NCI-H226 (cell line): ENCODE results near the gene CDKN1A.

Experiments used
- DNase-seq: peaks from one replicate; pipeline ENCODE4 v3.0.0-alpha.2; 2015

Gene CDKN1A

DNA sequence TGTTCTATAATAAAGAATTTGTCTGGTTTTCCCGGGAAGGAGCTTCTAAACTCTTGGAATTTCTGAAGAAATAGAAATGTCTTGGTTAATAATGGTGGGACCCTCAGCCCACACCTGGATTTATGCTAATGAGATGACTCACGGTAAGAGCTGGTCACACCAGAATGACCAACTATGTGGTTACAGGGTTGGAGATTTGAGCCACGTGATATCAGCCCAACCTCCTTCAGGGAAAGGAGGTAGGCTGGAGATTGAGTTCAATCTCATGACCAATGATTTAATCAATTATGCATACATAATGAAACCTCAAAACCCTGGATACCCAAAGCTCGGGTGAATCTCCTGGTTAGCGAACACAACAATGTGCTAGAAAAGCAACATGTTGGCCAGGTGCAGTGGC, 22.1 kb upstream of the CDKN1A start:
- no peak for DNase-seq

DNA sequence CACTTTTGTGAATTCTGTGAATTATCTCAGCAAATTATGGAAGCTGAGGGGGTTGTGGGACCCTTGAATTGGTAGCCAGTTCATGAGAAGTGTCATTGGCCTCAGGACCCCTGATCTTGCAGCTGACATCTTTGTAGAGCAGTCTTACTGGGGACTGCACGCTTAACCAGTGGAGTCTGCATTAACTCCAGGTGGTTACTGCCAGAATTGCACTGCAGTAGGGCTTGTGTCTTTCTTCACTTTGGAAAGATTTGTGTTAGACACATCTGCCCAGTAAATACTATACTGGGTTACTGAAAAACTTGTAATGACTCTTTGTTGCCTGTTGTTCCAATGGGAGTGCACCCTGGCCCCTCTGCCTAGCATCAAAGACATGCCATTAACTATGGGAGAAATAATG, 21.2 kb upstream of the CDKN1A start:
- no peak for DNase-seq

DNA sequence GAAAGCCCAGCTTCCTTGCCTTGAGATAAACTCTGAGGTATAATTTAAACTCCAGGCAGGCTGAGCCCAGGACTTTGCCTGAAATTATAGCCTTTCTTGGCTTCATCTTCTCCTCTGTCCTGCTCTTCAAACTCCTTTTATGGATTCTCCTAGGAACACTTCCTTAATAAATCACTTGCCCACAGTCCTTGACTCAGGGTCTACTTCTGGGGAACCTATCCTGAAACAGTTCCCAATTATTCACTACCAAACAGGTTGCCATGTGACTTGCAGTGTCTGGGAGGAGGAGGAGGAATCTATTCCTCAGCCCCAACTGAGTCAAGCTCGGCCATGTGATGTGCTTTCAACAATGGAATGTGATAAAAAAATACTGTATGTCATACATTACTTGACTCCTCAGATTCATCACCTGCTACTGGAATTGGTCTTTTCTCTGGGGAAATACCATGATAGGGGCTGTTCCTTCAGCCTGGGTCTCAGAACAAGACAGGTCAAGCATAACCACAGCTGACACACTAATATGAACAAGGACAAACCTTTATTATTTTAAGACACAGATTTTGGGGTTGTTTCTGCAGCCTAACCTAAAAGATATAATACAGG, 20.5 kb upstream of the CDKN1A start:
- peak; percentile 74 for DNase-seq

DNA sequence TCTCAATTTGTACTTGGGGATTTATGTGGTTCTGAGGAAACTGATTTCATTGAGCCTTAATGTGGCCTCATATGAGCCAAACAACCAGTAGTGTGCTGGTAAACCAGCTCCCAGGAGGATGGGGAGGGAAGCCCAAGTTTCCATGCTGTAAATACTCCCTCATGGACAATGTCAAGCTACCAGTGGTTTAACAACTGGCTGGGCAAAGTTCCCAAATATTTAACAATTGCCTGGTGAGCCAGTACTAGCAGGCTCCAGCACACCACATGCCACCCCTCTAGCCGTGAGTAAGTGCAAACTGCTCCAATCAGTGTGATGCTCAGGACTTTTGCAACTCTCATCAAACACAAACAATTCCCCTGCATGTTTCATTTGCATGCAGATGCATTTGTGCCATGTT, 19.2 kb upstream of the CDKN1A start:
- DNase-seq = no peak

DNA sequence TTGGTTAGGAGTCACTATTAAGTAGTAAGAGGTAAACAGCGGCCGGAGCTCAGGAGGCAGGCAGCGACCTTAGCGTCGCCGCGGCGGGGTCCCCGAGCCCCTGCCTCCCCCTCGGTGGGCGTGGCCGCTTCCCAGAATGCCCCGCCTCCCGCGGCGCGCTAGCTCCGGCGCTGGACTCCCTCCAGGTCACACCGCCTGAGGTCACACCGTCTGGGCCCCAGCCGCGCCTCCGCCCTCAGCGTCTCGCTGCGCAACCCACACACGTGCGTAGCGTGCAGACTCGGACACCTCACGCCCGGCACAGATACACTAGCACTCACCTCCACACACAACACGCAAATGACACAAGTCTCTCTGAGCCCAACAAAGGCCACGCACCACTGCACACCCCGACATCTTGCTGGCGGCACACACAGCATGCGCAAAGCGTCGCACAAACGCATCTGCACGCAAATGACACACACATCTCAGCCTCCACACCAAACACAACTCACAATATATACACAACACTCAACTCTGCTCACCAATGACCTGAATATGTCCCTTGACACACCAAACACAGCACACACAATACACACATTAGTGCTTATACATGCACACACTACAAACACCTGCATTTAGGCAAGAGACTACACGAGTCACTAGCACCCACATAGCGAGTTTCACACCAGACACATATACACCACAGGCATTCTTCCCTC, 17.6 kb upstream of the CDKN1A start:
- no peak for DNase-seq

DNA sequence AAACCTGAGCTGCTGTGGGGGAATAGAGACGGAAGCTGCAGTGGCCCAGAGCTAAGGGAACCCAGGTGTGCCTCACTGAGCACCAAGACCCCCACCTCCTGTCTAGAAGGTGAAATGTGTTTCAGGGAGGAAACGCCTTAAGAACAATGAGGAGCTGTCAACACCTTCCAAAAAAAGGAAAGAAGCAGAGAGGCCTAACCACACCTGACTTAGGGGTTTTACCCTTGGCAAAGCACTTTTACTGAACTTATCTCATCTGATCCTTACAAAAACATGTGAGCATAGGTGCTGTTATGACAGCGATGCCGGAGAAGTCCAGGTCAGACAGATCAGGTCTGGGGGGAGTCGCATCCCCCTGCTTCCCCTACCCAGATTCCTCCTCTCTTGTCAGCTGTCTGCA, 16.1 kb upstream of the CDKN1A start:
- DNase-seq = no peak

DNA sequence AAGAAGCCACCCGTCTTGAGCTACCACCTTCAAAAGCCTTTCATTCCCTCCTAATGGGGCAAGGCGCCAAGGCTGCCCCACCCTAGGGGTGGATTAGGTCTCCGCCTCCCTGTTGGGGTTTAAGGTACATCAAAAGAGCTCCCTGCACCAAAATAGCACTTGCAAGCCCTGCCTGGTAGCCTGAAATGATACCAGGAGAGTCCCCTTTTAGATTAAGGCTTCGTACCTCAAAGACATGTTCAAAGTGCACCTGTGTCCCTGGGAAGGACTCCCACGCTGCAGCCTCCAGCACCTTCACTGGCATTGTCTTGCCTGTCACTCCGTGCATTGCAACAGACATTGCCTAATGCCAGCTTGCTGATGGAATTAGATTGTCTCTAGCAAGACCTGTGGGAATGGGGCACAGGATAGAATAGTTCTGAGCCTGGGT, 15.7 kb upstream of the CDKN1A start:
- no peak for DNase-seq

DNA sequence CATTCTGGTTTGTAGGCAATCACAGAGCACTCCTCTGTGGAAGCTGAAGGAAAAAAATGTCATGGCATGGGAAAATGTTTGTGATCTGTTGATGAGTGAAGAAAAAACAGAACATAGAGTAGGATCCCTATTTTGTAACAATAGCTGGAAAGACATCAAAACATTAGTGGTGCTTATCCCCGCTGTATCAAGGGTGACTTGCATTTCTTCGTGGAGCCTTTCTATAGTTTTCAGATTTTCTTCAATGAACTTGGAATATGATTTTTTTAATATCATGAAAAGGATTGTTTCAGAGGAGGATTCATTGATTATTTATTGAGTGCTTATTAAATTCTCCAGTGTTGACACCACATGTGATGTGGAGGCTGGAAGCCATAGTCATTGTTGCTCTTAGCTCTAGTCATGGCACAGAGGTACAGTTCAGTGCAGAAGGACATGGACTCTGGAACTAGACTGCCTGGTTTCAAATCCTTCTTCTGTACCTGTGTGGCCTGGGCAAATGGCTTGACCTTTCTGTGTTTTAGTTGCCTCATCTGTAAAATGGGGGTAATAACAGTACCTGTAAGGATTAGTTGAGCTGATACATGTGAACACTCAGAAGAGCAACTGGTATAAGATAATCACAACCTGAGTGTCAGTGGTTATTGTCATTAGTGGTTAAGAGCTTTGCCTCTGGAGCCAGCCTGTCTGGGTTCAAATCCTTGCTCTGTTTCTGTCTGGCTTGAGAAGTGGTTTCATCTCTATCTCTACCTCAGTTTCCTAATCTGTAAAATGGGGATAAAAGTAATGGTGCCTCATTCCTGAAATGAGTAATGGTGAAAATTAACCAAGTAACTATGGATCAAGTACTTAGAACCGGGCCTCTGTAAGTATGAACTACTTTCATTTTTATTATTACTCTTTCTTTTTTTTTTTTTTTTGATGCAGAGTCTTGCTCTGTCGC, 14.7 kb upstream of the CDKN1A start:
- no peak for DNase-seq

DNA sequence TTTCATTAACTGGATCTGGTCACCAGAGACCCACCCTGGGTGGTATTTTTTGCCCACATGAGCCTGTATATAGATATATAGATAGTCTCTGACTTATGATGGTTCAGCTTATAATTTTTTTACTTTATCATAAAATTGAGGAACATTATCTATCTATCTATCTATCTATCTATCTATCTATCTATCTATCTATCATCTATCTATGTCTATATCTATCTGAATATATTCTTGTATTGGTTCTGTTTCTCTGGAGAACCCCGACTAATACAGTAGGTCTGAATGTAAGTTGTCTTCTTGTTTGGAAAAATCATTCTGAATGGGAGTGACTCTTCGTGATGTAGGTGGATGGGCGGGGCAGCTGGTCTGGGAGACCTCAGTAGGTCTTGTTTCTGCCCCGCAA, 13.3 kb upstream of the CDKN1A start:
- no peak for DNase-seq

DNA sequence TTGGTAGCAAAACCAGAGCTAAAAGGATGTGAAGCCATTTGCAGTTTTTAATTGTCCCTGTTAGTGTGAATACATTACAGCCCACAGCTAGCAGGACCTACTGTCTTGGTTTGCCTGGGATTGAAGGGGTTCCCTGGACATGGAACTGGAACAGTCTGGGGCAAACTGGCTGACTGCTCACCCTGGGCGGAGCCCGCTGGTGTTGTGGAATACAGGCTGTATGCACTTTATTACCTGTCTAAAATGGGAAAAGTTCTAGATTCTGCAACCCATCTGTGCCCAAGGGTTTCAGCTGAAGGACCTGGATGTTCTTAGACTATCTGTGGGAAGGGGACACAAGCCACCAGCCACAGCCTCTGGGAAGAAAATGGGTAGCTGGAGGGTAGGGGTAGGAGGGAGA, 12.2 kb upstream of the CDKN1A start:
- DNase-seq = no peak

DNA sequence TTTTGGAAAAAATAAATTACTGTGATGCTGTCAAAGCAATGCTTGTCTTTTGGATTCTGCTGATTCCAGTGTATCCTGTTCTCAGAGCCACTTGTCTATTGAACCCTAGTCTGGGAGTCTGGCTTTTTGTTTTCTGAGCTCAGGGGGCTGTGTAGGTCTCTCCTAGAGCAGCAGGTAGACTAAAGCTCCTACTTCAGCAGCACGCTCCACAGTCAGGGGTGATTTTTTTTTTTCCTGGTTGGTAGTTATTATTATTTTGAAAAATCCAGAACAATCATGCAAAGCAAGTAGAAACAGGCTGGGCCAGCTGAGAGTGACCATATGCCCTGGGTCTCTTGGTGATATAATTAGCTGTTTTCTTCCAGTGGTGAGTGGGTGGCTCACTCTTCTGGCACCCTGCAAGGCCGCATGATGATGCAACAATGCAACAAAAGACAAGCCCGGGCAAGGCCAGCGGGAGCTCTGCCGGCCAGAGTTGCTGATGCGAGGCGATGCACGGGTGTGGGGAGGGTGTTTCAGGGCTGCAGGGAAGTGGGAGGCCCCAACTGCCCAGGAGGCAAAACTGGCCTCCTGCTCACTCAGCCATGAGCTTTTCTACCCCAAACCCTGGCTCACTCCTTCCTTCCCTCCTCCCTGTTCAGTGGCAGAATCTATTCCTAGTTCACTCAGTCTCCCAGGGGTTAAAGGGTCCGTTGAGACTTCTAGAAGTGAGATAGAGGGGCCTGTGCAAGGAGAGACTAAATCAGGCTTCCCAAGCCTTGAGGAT, 11.5 kb upstream of the CDKN1A start:
- peak; percentile 95 for DNase-seq

DNA sequence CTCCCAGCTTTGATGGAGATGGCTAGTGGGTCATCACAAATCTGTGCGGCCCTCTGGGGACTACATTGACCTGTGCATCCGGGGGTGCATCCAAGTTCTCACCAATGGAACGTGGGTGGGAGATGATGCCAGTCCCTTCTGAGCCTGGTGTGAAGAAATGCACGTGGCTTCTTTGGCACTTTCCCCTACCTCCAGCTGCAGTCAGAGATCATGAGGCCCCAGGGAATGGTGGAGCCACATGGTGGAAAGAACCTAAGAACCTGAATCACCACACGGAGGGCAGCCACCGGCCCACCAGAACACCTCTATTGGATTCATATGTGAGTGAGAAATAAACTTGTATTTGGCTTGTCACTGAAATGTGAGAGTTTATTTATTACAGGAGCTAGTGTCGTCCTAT, 9.9 kb upstream of the CDKN1A start:
- no peak for DNase-seq

DNA sequence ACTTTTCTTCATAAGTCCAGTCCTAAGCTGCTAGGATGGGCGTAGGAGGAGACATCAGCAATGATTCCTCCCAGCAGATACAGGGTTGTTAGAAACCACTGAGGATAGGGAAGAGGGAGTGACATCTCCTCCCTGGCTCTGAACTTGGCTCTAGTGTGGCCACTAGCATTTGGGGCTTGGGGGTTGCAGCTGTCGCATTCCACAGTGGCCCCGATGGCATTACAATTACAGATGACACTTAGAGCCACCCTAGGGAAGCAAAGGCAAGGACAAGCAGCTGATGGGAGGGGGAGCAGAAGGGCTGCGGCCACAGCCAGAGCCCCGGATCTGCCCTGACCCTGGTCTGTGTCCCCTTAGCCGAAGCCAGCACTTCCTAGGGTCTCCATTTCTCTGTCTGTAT, 9.5 kb upstream of the CDKN1A start:
- DNase-seq = no peak

DNA sequence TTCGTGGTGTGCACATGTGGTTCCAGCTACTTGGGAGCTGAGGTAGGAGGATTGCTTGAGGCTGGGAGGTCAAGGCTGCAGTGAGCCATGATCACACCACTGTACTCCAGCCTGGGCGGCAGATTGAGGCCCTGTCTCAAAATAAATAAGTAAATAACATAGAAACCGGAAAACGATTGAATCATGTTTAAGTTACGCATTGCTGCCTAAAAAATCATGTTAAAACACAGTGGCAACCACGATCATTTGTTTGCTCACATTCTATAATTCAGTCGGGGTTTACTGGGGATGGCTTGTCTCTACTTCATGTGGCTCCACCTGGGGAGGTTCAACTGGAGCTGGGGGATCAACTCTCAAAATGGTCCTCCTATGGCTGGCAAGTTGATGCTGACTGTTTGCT, 8.2 kb upstream of the CDKN1A start:
- DNase-seq = no peak

DNA sequence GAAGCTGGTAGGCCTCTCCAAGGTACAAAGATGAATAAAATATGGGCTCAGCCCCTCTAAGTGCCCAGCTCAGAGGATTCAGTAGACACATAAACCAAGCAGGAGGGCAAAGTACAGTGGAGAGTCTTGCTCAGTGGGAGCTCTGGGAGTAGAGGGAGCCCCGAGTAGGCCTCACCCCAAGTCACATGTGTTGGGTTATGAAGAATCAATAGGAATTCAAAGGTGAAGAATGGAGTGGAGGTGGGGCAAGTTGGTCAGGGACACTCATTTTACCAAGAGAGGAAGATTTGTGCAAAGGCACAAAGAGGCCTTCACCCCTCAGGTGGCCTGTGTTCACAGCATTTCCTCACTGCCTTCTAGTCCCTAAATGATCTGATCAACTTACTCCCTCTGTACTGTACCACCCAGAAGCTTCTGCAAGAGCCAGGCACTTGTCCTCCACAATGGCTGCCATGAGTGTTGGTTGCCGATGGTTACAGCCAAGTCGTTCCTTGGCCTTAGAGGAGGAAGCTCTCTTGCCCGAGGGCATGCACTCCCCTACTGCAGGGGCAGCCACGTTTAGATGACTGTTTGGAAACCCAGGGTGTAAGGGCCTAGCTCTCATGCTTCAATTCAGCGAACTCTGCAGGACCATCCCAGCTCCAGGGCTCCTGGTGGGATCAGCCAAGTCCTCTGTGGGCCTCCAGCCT, 6.7 kb upstream of the CDKN1A start:
- DNase-seq = peak; percentile 49

DNA sequence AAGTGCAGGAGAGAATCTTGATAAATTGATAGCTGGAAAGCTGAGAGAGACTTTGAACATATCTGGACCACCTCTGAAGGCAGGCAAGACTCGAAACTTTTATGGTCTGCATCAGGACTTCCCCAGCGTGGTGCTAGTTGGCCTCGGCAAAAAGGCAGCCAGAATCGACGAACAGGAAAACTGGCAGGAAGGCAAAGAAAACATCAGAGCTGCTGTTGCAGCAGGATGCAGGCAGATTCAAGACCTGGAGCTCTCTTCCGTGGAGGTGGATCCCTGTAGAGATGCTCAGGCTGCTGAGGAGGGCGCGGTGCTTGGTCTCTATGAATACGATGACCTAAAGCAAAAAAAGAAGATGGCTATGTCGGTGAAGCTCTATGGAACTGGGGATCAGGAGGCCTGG, 4.6 kb upstream of the CDKN1A start:
- DNase-seq = no peak

DNA sequence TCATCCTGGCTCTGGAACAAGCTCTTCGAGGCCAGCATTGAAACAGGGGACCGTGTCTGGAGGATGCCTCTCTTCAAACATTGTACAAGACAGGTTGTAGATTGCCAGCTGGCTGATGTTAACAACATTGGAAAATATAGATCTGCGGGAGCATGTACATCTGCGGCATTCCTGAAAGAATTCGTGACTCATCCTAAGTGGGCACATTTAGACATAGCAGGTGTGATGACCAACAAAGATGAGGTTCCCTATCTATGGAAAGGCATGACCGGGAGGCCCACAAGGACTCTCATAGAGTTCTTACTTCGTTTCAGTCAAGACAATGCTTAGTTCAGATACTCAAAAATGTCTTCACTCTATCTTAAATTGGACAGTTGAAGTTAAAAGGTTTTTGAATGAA, 3.6 kb upstream of the CDKN1A start:
- no peak for DNase-seq

DNA sequence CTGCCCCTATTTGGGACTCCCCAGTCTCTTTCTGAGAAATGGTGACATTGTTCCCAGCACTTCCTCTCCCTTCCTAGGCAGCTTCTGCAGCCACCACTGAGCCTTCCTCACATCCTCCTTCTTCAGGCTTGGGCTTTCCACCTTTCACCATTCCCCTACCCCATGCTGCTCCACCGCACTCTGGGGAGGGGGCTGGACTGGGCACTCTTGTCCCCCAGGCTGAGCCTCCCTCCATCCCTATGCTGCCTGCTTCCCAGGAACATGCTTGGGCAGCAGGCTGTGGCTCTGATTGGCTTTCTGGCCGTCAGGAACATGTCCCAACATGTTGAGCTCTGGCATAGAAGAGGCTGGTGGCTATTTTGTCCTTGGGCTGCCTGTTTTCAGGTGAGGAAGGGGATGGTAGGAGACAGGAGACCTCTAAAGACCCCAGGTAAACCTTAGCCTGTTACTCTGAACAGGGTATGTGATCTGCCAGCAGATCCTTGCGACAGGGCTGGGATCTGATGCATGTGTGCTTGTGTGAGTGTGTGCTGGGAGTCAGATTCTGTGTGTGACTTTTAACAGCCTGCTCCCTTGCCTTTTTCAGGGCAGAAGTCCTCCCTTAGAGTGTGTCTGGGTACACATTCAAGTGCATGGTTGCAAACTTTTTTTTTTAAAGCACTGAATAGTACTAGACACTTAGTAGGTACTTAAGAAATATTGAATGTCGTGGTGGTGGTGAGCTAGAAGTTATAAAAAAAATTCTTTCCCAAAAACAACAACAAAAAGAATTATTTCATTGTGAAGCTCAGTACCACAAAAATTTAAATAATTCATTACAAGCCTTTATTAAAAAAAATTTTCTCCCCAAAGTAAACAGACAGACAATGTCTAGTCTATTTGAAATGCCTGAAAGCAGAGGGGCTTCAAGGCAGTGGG, 2.1 kb upstream of the CDKN1A start:
- DNase-seq = no peak

DNA sequence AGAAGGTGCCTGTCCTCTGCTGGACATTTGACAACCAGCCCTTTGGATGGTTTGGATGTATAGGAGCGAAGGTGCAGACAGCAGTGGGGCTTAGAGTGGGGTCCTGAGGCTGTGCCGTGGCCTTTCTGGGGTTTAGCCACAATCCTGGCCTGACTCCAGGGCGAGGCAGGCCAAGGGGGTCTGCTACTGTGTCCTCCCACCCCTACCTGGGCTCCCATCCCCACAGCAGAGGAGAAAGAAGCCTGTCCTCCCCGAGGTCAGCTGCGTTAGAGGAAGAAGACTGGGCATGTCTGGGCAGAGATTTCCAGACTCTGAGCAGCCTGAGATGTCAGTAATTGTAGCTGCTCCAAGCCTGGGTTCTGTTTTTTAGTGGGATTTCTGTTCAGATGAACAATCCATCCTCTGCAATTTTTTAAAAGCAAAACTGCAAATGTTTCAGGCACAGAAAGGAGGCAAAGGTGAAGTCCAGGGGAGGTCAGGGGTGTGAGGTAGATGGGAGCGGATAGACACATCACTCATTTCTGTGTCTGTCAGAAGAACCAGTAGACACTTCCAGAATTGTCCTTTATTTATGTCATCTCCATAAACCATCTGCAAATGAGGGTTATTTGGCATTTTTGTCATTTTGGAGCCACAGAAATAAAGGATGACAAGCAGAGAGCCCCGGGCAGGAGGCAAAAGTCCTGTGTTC, 1.3 kb upstream of the CDKN1A start:
- DNase-seq = no peak

DNA sequence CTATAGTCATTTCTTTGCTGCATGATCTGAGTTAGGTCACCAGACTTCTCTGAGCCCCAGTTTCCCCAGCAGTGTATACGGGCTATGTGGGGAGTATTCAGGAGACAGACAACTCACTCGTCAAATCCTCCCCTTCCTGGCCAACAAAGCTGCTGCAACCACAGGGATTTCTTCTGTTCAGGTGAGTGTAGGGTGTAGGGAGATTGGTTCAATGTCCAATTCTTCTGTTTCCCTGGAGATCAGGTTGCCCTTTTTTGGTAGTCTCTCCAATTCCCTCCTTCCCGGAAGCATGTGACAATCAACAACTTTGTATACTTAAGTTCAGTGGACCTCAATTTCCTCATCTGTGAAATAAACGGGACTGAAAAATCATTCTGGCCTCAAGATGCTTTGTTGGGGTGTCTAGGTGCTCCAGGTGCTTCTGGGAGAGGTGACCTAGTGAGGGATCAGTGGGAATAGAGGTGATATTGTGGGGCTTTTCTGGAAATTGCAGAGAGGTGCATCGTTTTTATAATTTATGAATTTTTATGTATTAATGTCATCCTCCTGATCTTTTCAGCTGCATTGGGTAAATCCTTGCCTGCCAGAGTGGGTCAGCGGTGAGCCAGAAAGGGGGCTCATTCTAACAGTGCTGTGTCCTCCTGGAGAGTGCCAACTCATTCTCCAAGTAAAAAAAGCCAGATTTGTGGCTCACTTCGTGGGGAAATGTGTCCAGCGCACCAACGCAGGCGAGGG, 594 bp upstream of the CDKN1A start:
- DNase-seq = no peak
